SK-MEL-5 (cell line): Measurements from ENCODE around the gene CHRND. TPM values are rescaled to one million over a fixed set of nuclear protein-coding genes. Genes with fewer than 3 reads are reported as not detected.

Source experiments
- DNase-seq: peaks from one replicate; pipeline ENCODE4 v3.0.0-alpha.2; 2016; ENCODE audit warnings: low read depth, low spot score
- in situ Hi-C: cut with HindIII; loops from 2 replicates; pipeline ENCODE4 v1.10.0; 2016; ENCODE audit warnings: low sequenced_read_pairs, high pct_unique_total_duplicates, low pct_unique_long_range_greater_than_20kb
- total RNA-seq: library from RNA; depleted of rRNA; stranded (reverse); fragments of >200 nt; shearing (Covaris generic); gene quantifications from 2 replicates; pipeline ENCODE4 v1.2.3, GENCODE V29; 2014

Gene CHRND
- total RNA-seq, 1 experiment from 2014 or later: 0.13 TPM

GRCh38 chr2:232485757-232486557 is 40.0 kb upstream of the CHRND start:
- in situ Hi-C loops: no loop called here
- DNase-seq: no peak

- in situ Hi-C loops: no loop called here
- no peak for DNase-seq
Observed at GRCh38 chr2:232486558-232487384, 39.2 kb upstream of the CHRND start.

DNA sequence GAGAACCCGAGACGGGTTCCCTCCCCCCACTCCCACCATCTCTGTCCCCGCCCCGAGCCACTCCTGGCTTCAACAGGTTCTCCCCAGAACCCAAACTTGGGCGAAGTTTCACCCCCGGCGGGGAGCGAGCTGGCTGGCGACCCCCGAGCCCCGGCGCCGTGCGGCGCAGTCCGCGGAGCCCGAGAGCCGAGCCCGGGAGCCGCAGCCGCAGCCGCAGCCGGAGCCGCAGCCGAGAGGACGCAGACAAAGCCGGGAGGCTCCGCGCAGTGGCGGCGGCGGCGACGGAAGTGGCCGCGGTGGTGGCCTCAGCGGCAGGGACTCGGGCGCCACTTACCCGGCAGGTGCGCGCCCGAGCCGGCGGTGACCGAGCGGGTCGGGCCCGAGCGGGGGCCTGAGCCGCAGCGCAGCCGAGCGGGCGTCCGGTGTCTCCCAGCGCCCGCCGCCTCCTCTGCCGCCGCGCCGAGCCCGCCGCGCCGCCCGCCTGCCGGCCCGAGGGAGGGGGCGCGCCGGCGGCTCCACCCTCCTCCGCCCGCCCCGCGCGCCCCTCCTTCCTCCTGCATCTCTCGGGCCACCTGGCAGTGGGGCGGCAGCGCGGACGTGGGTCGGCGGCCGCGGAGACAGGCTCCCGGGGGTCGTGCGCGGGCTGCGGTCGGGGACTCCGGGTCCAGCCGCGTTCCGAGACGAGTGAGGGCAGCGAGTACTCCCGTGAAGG is 38.4 kb upstream of the CHRND start, which contains the start of gene ECEL1:
ECEL1 (minus strand) TSS at position 450 of the 712 bp plus-strand sequence. CDS start 1,181 bp downstream, outside the sequence.
- in situ Hi-C loops: no loop called here

DNA sequence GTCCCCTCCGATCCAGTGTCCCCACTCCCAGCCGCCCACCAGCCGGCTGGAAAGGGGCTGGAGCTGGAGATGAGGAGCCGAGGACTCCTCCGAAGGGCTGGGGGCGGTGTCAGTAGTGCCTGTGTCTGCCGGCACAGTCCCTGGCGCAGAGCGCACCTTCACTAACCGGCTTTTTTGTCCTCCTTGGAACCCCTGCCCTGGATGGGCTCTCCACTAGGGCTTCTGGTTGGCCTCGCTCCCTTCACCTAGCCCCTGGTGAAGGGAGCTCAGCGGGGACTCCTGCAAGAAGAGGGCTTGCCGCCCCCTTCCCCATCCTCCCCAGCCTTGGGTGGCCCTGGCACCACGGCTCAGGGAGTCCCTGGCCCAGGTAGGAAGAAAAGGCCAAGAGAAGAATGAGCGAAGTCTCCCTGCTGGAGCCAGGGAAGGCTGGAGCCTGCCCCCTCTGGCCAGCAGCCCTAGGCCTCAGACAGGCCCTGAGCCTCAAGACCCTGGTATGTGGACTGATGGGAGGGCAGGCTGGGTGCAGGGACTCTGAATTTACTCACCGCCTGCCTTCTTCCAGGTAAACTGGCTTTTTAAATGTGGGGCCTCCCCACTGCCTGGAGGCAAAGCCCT is 37.8 kb upstream of the CHRND start:
- in situ Hi-C loops: no loop called here

More for the DNA sequence above, 38.4 kb upstream of the CHRND start, which contains the start of gene ECEL1:
- no peak for DNase-seq

DNA sequence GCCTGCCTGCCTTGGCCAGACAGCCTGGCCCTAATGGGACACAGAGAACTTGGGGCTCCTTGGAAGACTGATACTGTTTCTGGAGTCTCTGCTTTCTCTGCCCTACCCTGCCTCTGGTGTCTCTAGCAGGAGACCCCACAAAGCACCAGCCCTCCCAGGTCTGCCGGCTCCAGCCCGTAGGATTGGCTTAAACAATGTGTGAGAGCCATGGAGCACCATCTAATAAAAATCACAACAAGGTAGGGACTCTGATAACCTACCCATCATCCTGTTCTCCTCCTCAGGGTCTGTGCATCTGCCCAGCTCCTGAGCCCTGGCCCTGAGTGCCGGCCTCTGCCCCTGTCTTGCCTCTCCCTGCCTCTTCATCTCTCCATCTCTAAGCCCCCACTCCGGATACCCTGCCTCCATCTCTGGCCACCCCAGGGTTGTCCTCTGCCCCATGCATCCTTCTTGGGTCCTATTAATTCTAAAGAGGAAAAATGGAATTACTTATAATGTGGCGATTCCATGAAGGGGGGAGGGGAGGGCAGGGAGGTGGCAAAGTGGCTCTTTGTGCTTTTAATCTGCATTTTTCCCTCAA is 37.1 kb upstream of the CHRND start:
- in situ Hi-C loops: no loop called here
- DNase-seq: no peak

More for the DNA sequence above, 37.8 kb upstream of the CHRND start:
- no peak for DNase-seq

DNA sequence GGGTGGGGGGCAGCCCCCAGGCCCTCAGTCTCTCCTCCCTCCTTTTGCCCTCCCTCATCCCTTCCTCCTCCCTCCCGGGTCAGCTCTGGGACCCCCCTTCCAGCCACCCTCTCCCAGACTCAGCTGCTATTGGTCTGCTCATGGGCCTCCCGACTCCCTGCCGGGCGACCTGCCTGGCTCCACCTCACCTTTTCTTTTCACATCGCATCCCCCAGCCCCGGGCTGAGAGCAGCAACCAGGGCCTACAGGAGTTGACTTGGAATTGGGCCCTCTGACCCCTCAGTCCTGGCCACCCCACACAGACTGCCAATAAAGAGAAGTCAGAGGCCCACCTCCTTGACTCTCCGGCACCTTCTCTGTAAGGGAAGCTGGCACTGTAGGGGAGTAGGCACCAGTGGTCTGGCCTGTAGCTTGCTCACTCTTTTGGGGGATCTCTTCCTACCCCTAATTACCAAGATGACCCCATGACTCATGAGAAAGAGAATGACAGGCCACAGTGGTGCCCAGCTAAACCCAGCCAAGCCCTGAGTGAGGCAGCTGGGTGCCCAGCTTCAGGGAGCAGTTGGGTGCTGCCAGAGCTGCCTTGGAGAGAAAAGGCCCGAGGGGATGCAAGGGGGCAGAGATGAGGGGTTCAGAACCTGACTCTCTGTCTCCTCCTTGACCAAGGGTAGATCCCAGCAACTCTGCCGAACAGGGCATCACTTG is 36.3 kb upstream of the CHRND start:
- in situ Hi-C loops: no loop called here
- DNase-seq: no peak

GRCh38 chr2:232490221-232491138 is 35.5 kb upstream of the CHRND start:
- in situ Hi-C loops: no loop called here
- no peak for DNase-seq

- in situ Hi-C loops: no loop called here
- no peak for DNase-seq
Observed at GRCh38 chr2:232491139-232491780, 34.7 kb upstream of the CHRND start.

DNA sequence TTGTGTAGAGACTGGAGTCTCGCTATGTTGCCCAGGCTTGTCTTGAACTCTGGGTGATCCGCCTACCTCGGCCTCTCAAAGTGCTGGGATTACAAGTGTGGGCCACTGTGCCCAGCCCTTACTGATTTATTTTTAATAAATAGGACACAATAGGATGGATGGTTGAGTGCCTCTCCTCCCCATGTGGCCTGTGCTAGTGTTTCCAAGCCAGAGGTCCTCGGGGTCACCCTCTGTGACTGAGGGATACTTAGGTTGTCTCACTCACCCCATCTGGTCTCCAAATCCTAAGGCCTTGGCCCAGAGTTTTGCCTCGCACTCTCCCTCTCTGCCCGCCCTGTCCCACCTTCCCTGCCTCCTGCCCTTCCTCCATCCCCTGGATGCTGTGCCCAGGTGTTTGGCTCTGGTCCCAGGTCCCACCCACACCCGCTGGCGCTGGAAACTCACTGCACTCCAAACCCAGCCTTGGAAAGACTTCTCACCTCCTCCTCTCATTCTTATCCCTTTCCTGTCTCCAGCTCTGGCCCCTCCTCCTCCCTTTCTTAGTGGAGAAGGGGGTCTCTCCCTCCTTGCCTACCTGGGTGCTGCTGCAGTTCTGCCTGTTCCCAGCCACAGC is 33.6 kb upstream of the CHRND start:
- DNase-seq: no peak
- in situ Hi-C loops: no loop called here

DNA sequence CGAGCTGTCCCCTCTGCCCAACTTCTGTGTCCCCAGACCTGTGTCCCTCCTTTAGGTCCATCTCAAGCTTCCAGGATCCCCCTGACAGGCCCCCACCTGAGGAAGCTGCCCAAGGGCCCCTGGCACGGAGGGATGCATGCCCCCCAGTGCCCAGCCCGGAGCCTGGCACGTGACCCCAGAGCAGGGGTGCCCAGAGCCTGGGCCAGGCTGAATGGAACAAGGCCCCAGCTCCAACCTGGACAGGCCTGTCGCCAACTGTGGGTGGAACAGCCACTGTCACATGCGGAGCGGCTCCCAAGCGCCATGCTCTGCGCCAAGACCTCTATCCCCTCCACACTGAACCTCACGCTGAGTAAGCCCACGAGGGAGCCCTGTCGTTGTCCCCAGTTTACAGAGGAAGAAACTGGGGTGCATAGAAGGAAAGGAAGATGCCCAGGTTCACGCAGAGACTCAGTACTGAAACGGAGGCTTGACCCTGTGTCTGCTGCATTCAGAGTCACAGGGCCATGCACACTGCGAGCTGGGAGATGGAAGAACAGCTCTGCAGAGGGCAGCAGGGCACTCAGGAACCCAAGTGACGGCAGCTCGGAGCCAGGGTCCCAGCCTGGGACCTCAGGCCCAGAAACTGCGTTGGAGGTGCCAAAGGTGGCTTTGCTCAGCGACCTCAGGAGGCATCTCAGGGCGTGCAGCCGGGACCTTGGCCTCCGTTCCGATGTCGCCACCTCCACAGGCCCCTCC is 32.8 kb upstream of the CHRND start:
- DNase-seq: no peak
- in situ Hi-C loops: no loop called here

DNA sequence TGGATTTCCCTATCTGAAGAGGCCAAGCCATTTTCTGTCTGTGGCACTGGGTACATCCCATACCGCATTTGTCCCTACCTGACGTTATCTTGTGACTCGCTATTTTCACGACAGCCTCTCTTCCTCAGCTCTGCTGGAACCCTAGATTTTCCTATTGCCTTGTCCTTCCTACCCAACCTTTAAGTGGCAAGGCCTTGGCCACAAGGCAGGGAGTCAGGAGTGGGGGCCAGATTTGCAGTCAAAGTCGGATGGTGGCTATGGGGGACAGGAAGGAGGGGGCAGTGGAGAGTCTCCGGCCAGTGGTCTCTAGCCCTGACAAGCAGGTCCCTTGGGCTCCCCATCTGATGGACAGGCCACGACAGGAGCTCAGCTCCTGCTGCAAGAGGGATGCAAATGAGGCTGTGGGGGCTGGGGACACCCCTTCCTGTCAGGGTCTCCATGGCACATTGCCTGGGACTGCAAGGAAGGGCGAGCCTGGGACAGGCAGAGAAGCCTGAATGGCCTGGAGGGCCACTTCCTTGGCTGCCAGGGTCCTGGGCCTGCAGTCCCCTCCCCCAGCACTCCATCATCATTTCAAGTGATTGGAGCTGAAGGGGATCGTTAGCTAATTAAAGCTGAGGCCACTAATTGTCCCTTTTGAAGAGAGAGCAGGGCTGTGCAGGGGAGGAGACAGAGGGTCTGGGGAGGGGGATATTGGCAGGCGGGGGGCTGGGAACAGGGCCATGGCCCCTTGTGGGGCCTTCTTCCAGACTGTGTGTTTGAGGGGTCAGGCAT is 32.1 kb upstream of the CHRND start:
- in situ Hi-C loops: no loop called here
- no peak for DNase-seq

DNA sequence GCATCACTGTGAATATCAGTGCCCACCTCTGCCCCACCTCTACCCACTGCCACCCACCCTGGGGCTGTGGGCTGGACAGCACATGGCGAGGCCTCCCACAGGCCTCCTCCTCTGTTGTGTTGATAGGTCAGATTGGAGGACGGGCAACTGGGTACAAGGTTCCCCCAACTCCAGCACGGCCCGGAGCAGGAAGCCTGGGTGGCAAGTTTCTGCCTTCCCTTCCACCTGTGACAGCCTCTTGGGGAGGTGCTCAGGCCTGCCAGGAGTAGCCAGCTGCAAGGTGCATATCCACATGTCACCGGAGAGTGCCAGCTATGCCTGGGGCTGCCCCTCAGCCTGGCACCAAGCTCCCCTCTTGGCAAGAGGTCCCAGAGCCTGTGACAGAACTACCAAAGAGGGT is 31.4 kb upstream of the CHRND start:
- in situ Hi-C loops: no loop called here
- no peak for DNase-seq

- in situ Hi-C loops: no loop called here
- no peak for DNase-seq
Observed at GRCh38 chr2:232495292-232495691, 30.7 kb upstream of the CHRND start.
